Measurements from ENCODE around the gene RASGRF1.

DNA sequence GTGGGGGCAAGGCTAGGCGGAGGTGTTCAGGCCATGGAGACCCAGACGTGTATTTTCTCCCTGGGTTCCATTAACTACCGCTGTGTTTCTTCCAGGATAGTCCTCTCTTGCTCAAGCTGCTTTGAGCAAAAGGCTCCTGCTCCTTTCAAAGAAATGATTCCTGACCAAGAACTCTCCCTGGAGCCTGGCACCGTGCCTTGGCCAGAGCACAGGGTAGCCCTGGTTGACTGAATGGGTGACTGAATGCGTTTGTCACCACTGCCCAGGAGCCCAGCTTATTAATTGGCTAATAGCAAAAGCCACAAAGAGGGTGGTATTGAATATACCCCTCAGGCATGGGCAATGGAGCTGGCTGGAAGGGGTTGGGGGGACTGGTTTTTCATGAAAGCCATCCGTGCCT lies 13.9 kb downstream of the RASGRF1 start:
- TF ChIP-seq POLR2A (IDR thresholded peaks at IDR 0.05), result no peak
- TF ChIP-seq, protein P1, sequence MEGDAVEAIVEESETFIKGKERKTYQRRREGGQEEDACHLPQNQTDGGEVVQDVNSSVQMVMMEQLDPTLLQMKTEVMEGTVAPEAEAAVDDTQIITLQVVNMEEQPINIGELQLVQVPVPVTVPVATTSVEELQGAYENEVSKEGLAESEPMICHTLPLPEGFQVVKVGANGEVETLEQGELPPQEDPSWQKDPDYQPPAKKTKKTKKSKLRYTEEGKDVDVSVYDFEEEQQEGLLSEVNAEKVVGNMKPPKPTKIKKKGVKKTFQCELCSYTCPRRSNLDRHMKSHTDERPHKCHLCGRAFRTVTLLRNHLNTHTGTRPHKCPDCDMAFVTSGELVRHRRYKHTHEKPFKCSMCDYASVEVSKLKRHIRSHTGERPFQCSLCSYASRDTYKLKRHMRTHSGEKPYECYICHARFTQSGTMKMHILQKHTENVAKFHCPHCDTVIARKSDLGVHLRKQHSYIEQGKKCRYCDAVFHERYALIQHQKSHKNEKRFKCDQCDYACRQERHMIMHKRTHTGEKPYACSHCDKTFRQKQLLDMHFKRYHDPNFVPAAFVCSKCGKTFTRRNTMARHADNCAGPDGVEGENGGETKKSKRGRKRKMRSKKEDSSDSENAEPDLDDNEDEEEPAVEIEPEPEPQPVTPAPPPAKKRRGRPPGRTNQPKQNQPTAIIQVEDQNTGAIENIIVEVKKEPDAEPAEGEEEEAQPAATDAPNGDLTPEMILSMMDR (IDR thresholded peaks at IDR 0.05), result no peak
- no peak for TF ChIP-seq POLR2AphosphoS5 (IDR thresholded peaks at IDR 0.05)

Measured in breast epithelium (tissue), 3 donors.